Glutamatergic neuron (in vitro differentiated cells): ENCODE data around the gene AKAP7. TPM values are rescaled to one million over a fixed set of nuclear protein-coding genes. Genes with fewer than 3 reads are reported as not detected.

Experiments
- DNase-seq: peaks from one replicate; pipeline ENCODE4 v3.0.0; 2022
- H3K27ac Mint-ChIP-seq: one replicate; pipeline ENCODE4 v1.8.0; 2020; ENCODE audit warnings: mild to moderate bottlenecking, mixed read lengths, inconsistent platforms; ENCODE audit not compliant: unreplicated experiment
- H3K27me3 Mint-ChIP-seq: one replicate; pipeline ENCODE4 v1.8.0; 2020; ENCODE audit warnings: mild to moderate bottlenecking, moderate library complexity, mixed read lengths, inconsistent platforms; ENCODE audit not compliant: unreplicated experiment
- H3K36me3 Mint-ChIP-seq: one replicate; pipeline ENCODE4 v1.8.0; 2020; ENCODE audit warnings: mild to moderate bottlenecking, mixed read lengths, inconsistent platforms; ENCODE audit not compliant: unreplicated experiment
- H3K4me1 Mint-ChIP-seq: one replicate; pipeline ENCODE4 v1.8.0; 2020; ENCODE audit warnings: mild to moderate bottlenecking, low read depth, mixed read lengths, inconsistent platforms; ENCODE audit not compliant: unreplicated experiment
- H3K4me3 Mint-ChIP-seq: one replicate; pipeline ENCODE4 v1.8.0; 2020; ENCODE audit warnings: mild to moderate bottlenecking, mixed read lengths, inconsistent platforms; ENCODE audit not compliant: unreplicated experiment
- H3K9me3 Mint-ChIP-seq: one replicate; pipeline ENCODE4 v1.8.0; 2020; ENCODE audit warnings: mild to moderate bottlenecking, moderate library complexity, mixed read lengths, inconsistent platforms; ENCODE audit not compliant: unreplicated experiment
- total RNA-seq: library from RNA; stranded (reverse); fragmentation: NEBNext Ultra II Directional; extraction: Animal tissue kit (Norgen Biotek cat#: 25700); gene quantifications from one replicate; pipeline ENCODE4 v1.2.1, GENCODE V29; 2021; ENCODE audit not compliant: unreplicated experiment
- TF ChIP-seq, protein P1 (sequence below): fragments of 200-600 bp; sonication (generic); IDR thresholded peaks from one replicate; pipeline ENCODE4 v1.5.0; 2021; ENCODE audit not compliant: partially characterized antibody, unreplicated experiment

Gene AKAP7
- total RNA-seq, 1 donor from 2014 or later = 5.3 TPM

DNA sequence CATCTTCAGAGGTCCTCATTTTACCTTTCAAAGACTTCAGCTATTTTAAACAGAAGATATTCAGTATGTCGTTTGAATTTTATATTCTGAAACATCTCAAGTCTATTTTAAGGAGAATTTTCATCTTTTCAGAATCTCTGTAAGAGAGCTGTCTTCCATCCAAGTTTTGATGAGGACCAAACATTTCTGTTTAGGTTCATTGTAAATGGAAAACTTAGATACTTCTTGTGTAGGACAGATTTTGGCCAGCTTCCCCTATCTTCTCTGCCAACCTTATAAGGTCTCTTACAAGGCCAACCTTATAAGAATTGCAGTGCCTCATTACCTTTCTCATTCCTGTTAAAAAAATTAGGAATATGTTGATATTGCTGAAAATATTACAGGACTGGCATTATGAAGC is 88.1 kb downstream of the AKAP7 start:
- Mint-ChIP-seq H3K27me3 (peaks cover 2% of the 10 kb centered on the region), H3K36me3 (no peaks in the 10 kb centered on the region)

DNA sequence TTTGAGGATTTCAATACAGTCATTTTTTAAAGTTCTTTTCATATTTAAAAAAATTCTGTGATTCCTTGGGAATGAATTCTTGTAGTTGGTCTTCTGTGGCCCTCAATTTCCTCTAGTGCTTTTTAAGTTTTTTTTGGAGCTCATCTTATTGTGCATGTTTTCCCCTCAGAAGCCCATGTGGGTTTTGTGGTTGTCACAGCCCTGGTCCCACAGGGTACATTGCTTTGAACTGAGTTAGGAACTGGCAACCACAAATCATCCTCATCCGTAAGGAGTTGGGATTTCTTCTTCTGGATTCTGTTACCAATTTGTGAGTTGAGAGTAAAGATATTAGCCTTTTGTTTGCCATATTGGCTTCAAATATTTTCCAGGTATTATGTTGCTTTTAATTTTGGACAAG is 89.9 kb downstream of the AKAP7 start:
- no peak overlapping the region for H3K27ac Mint-ChIP-seq
- peaks cover 2% of the 10 kb centered on the region for H3K27me3 Mint-ChIP-seq
- H3K4me1 Mint-ChIP-seq = peaks cover 5% of the 10 kb centered on the region
- no peak for DNase-seq
- peaks cover 1% of the 10 kb centered on the region for H3K9me3 Mint-ChIP-seq
- no peaks in the 10 kb centered on the region for H3K36me3 Mint-ChIP-seq
- TF ChIP-seq, protein P1, sequence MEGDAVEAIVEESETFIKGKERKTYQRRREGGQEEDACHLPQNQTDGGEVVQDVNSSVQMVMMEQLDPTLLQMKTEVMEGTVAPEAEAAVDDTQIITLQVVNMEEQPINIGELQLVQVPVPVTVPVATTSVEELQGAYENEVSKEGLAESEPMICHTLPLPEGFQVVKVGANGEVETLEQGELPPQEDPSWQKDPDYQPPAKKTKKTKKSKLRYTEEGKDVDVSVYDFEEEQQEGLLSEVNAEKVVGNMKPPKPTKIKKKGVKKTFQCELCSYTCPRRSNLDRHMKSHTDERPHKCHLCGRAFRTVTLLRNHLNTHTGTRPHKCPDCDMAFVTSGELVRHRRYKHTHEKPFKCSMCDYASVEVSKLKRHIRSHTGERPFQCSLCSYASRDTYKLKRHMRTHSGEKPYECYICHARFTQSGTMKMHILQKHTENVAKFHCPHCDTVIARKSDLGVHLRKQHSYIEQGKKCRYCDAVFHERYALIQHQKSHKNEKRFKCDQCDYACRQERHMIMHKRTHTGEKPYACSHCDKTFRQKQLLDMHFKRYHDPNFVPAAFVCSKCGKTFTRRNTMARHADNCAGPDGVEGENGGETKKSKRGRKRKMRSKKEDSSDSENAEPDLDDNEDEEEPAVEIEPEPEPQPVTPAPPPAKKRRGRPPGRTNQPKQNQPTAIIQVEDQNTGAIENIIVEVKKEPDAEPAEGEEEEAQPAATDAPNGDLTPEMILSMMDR = no peak
- no peak overlapping the region for H3K4me3 Mint-ChIP-seq

More for the DNA sequence above, 88.1 kb downstream of the AKAP7 start:
- Mint-ChIP-seq H3K9me3 (no peaks in the 10 kb centered on the region), H3K27ac (no peak overlapping the region), H3K4me1 (peaks cover 5% of the 10 kb centered on the region), H3K4me3 (no peak overlapping the region)
- TF ChIP-seq, protein P1 = no peak
- DNase-seq = no peak

DNA sequence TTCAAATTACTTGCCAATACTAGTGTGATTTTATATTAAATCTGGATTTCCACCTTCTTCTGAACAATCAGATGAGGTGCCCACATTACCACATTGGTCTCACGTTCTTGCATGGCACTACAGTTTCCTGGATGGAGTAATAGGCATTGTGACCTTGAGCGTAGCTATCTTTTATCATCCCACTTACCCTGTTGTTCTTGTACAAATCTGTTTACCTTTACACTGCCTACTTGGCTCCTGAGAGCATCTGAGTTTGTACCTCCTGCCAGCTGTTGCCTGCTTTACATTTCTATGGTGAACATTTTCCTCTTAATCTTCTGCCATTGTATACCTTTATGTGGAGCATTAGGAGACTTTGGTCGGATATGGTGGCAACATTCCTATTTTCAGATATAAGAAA is 90.7 kb downstream of the AKAP7 start:
- H3K27ac Mint-ChIP-seq = no peak overlapping the region
- TF ChIP-seq, protein P1 = no peak

DNA sequence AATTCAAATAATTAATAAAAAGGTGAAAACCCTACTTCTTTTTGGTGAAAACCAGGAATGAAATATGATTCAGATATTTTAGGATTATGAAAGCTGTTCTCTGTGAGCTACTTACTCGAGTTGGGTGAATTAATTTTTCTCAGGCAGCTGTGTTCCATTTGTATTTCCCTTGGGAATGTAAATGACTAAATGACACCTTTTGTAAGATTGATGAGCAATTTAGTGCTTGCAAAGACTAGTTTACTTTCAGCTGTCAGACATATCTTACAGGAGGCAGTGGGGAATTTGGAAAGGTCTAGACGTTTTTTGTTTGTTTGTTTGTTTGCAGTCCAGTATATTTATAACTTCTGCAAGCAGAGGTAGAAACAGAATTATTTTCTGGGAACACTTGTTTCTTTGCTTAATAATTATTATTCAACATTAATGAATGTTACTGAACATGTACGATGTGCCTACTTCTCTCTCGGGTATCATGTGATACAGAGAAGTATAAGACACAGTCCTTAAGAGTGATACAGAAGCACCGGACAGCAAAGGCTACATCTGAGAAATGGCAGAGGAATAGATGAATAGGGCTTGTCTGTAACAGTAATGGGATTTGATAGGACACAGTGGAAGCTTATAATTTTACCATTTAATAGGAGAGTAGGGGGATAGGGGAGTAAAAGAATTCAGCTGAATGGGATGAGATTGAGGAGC is 91.3 kb downstream of the AKAP7 start:
- H3K36me3 Mint-ChIP-seq = no peaks in the 10 kb centered on the region
- H3K27me3 Mint-ChIP-seq = peaks cover 2% of the 10 kb centered on the region
- TF ChIP-seq, protein P1 = no peak
- DNase-seq = no peak
- H3K27ac Mint-ChIP-seq = no peak overlapping the region
- peaks cover 3% of the 10 kb centered on the region for H3K9me3 Mint-ChIP-seq
- H3K4me1 Mint-ChIP-seq = peaks cover 5% of the 10 kb centered on the region
- no peak overlapping the region for H3K4me3 Mint-ChIP-seq

More for the DNA sequence above, 90.7 kb downstream of the AKAP7 start:
- no peak overlapping the region for H3K4me3 Mint-ChIP-seq
- peaks cover 2% of the 10 kb centered on the region for H3K27me3 Mint-ChIP-seq
- H3K36me3 Mint-ChIP-seq = no peaks in the 10 kb centered on the region
- H3K4me1 Mint-ChIP-seq = peaks cover 5% of the 10 kb centered on the region
- H3K9me3 Mint-ChIP-seq = peaks cover 3% of the 10 kb centered on the region
- DNase-seq = no peak

DNA sequence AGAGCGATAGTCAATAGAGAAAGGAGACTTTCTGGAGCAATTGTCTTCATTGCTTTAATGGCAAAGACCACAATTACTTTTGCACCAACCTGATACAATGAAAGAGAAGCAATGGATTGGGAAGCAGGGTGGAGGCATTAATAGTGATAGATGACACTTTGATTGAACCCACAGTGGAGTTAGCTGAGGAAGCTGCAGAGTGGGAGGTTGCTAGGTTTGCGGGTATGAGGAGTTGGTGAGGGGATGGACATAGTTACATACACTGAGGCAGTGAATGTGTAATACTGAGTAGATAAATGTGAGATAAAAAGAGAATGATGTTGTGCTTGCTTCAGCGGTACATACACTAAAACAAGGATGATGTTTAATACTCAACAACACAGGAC is 91.9 kb downstream of the AKAP7 start:
- Mint-ChIP-seq H3K36me3 (no peaks in the 10 kb centered on the region), H3K9me3 (peaks cover 3% of the 10 kb centered on the region), H3K27me3 (peaks cover 2% of the 10 kb centered on the region), H3K4me1 (peaks cover 5% of the 10 kb centered on the region), H3K4me3 (no peak overlapping the region), H3K27ac (no peak overlapping the region)
- TF ChIP-seq, protein P1 = no peak
- DNase-seq = no peak
